Activated CD8-positive, alpha-beta memory T cell treated with anti-CD3 and anti-CD28 coated beads for 1 hour (primary cell): Measurements from ENCODE around the gene CCHCR1.
"Not testable (repeated sequence)": the region's sequence is repeated elsewhere in the genome, so short reads cannot be mapped to it uniquely, and the experiment has no call there.

ENCODE experiments used
- DNase-seq, 2 donors: peaks; one replicate each; pipeline ENCODE4 v3.0.0-alpha.2; 2020; ENCODE audit warnings: low read depth in 1 of 2; ENCODE audit errors: extremely low read depth in 1 of 2

Gene CCHCR1

DNA sequence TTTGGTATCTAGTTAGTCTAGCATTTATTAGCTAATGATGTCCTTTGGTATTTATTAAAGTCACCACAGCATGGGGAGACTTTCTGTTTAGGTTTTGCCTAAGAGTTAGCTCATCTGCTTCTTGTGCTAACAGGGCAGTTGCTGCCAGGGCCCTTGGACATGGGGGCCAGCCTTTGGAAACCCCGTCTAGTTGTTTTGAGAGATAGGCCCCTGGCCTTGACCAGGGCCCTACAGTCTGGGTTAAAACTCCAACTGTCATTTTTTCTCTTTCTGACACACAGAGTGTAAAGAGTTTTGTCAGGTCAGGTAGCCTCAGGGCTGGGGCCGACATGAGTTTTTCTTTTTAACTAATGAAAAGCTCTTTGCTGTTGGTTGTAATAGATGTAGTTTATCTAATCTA lies 25.7 kb upstream of the CCHCR1 start:
- DNase-seq = not testable (repeated sequence)

GRCh38 chr6:31180500-31180899 lies 22.9 kb upstream of the CCHCR1 start:
- no peak for DNase-seq

- no peak for DNase-seq
Measured at GRCh38 chr6:31179896-31180295, 22.3 kb upstream of the CCHCR1 start.

DNA sequence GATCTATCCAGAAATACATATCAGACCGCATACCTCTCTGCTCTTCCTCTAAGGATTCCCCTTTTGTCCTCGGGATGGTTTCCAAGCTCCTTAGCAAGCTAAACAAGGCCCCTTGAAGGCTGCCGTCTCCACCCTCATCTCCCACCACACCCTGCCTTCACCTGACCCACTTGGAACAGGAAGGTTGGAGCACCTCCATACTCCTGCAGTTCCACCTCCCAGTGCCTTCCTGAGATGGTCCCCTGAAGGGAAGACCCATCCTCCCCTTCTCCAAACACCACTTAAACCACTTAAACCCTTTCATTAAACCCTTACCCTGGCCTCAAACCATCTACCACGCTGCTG lies 21.4 kb upstream of the CCHCR1 start:
- DNase-seq = no peak

GRCh38 chr6:31178143-31179041 lies 20.8 kb upstream of the CCHCR1 start:
- DNase-seq = no peak

DNA sequence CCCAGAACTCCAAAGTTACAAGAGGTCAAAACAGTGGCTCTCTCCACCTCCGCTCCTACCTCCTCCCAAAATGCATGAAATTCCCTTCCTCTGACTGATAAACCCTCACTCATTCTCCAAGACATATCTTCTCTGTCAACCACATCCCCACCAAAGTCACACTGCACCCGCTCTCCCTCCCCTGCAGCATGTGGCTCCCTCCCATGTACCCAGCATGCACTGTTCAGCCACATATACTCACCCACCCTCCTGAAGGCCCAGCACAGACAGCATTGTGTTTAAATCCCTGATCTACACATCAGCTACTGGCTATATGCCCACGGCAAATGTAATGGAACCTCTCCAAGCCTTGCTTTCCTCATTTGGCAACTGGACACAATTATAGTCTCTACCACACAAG lies 18.4 kb upstream of the CCHCR1 start:
- DNase-seq = no peak

- no peak for DNase-seq
Measured at GRCh38 chr6:31174378-31174777, 16.8 kb upstream of the CCHCR1 start.

- DNase-seq = no peak
Measured at GRCh38 chr6:31173406-31173805, 15.8 kb upstream of the CCHCR1 start.

- no peak for DNase-seq
Measured at GRCh38 chr6:31172973-31173384, 15.4 kb upstream of the CCHCR1 start.

- DNase-seq = no peak
Measured at GRCh38 chr6:31171931-31172905, 14.6 kb upstream of the CCHCR1 start.

- no peak for DNase-seq
Measured at GRCh38 chr6:31170987-31171671, 13.5 kb upstream of the CCHCR1 start.

DNA sequence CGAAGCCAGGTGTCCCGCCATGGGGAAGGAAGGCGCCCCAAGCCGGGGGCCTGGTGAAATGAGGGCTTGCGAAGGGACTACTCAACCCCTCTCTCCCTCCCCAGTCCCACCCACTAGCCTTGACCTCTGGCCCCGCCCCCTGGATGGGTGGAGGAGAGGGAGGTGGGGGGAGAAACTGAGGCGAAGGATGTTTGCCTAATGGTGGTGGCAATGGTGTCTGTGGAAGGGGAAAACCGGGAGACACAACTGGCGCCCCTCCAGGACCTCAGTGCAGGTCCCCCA lies 12.9 kb upstream of the CCHCR1 start, which contains the start of gene POU5F1:
Gene POU5F1, minus strand, starts transcription at position 83 of the 282 bp plus-strand sequence. Its CDS starts 62 bp downstream, at position 21.
- DNase-seq = no peak

DNA sequence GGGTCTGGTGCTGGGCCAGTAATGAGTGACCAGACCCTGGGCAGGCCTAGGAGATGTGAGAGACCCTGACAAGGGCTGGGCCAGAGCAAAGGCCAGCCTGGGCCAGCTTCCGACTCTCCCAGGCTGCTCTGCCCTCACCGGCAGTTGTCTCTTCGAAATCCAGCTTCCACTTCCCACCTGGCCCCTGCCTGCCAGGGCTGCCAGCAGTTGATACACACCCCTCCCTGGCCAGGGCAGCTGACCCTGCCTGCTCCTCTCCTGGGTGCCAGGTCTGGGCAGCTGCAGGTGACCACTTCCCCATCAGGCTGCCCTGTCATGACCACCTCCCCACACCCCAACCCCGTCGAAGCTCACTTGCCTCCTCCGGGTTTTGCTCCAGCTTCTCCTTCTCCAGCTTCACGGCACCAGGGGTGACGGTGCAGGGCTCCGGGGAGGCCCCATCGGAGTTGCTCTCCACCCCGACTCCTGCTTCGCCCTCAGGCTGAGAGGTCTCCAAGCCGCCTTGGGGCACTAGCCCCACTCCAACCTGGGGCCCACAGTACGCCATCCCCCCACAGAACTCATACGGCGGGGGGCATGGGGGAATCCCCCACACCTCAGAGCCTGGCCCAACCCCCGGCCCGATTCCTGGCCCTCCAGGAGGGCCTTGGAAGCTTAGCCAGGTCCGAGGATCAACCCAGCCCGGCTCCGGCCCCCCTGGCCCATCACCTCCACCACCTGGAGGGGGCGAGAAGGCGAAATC lies 12.4 kb upstream of the CCHCR1 start:
- not testable (repeated sequence) for DNase-seq

- no peak for DNase-seq
Measured at GRCh38 chr6:31169123-31169857, 11.7 kb upstream of the CCHCR1 start.

GRCh38 chr6:31168606-31169005 lies 11.0 kb upstream of the CCHCR1 start:
- no peak for DNase-seq

DNA sequence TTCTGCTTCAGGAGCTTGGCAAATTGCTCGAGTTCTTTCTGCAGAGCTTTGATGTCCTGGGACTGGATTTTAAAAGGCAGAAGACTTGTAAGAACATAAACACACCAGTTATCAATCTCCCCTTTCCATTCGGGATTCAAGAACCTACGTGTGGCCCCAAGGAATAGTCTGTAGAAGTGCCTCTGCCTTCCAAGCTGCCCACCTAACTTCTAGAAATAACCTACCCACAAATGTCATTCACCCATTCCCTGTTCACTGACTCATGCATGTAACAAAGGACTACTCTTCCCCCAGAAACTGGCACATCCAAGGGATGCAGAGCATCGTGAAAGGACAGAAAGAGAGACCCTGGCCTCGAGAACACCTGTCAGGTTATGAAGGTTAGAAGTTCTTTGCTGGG lies 8.4 kb upstream of the CCHCR1 start:
- DNase-seq = no peak

DNA sequence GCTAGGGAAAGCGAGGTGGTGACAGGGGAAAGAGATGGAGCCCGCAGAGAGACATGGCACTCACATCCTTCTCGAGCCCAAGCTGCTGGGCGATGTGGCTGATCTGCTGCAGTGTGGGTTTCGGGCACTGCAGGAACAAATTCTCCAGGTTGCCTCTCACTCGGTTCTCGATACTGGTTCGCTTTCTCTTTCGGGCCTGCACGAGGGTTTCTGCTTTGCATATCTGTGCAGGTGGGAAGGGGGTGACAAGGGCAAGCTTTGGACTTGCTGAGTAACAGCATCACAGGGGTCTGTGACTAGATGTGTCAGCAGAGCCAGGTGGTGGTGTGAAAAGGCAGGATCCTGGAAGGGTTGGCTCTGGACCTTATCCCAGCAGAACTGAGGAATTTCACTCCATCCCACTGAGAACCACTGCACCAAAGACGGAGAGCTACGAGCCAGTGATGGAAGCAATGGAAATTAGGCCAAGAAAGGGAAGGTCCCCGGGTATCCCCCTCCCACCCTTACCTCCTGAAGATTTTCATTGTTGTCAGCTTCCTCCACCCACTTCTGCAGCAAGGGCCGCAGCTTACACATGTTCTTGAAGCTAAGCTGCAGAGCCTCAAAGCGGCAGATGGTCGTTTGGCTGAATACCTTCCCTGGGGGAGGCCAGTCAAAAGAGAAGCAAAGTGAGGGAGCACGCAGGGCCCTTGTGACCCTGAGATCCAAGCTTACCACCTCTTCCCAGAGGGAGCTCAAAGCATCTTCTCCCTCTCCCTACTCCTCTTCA lies 7.6 kb upstream of the CCHCR1 start:
- DNase-seq = not testable (repeated sequence)

DNA sequence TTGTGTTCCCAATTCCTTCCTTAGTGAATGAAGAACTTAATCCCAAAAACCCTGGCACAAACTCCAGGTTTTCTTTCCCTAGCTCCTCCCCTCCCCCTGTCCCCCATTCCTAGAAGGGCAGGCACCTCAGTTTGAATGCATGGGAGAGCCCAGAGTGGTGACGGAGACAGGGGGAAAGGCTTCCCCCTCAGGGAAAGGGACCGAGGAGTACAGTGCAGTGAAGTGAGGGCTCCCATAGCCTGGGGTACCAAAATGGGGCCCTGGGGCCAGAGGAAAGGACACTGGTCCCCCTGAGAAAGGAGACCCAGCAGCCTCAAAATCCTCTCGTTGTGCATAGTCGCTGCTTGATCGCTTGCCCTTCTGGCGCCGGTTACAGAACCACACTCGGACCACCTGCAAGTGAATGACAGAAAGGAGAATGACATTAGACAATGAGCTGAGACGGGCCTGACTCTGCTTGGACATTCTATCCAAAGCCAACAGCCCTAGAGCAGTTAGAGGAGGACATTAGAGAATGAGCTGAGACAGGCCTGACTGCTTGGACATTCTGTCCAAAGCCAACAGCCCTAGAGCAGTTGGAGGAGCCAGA lies 7.0 kb upstream of the CCHCR1 start:
- not testable (repeated sequence) for DNase-seq

GRCh38 chr6:31163922-31164321 lies 6.3 kb upstream of the CCHCR1 start:
- no peak for DNase-seq
